Astrocyte of the spinal cord (primary cell): ENCODE measurements around the gene MED10.
A peak's percentile ranks its signal among the peaks of the same experiment; 100 is the strongest.

Experiments
- DNase-seq: peaks from one replicate; pipeline ENCODE4 v3.0.0; 2011; ENCODE audit warnings: low read depth, low spot score
- H3K4me3 ChIP-seq: 2 replicates; pipeline ENCODE4 v1.5.1; 2011; ENCODE audit warnings: low read depth, mild to moderate bottlenecking, low read length, moderate library complexity
- CTCF ChIP-seq: IDR thresholded peaks from 2 replicates; pipeline ENCODE4 v1.5.1; 2012; ENCODE audit warnings: low read depth, mild to moderate bottlenecking, low read length, inconsistent platforms
- in situ Hi-C: cut with HindIII; loops from 2 replicates; pipeline ENCODE4 v1.10.0; 2017; ENCODE audit warnings: low sequenced_read_pairs

MED10 gene

GRCh38 chr5:6377905-6378765 is at the start of gene MED10:
MED10 (minus strand) TSS chr5:6378547; CDS start chr5:6378483, 64 bp downstream.
- peak; percentile 93 for DNase-seq
- H3K4me3 ChIP-seq: peak within 1 kb of the TSS; percentile 93
- in situ Hi-C loops: no loop called here
- TF ChIP-seq CTCF: no peak

- in situ Hi-C loops: no loop called here
- no peak overlapping the region for H3K4me3 ChIP-seq
- DNase-seq: no peak
- TF ChIP-seq CTCF: no peak
These were observed 49.3 kb upstream of the MED10 start for GRCh38 chr5:6427694-6428093.

GRCh38 chr5:6424700-6425099 is 46.4 kb upstream of the MED10 start:
- TF ChIP-seq CTCF: no peak
- DNase-seq: no peak
- H3K4me3 ChIP-seq: no peak overlapping the region
- in situ Hi-C loops: no loop called here

- in situ Hi-C loops: no loop called here
- DNase-seq: no peak
- H3K4me3 ChIP-seq: no peak overlapping the region
- TF ChIP-seq CTCF: no peak
These were observed 45.8 kb upstream of the MED10 start for GRCh38 chr5:6424110-6424659.

- in situ Hi-C loops: no loop called here
- no peak for DNase-seq
- no peak overlapping the region for H3K4me3 ChIP-seq
- no peak for TF ChIP-seq CTCF
These were observed 45.2 kb upstream of the MED10 start for GRCh38 chr5:6423327-6424109.

- DNase-seq: no peak
- in situ Hi-C loops: no loop called here
- no peak overlapping the region for H3K4me3 ChIP-seq
- TF ChIP-seq CTCF: no peak
These were observed 41.0 kb upstream of the MED10 start for GRCh38 chr5:6419340-6419852.
